ENCODE results near the gene SNX9.

The SNX9 gene

GRCh38 chr6:157806131-157806855 lies 16.8 kb upstream of the SNX9 start:
- WGBS (ENCODE audit: extremely low coverage, insufficient coverage, low lambda C conversion rate), result 100% methylated on average over 2 of the region's 3 CpGs
- no peak overlapping the region for H3K4me3 ChIP-seq (ENCODE audit: low read length)
- DNase-seq, result peak; percentile 48

GRCh38 chr6:157806856-157807215 lies 16.2 kb upstream of the SNX9 start:
- H2AK5ac ChIP-seq (ENCODE audit: low read length), result no peak overlapping the region
- no peak overlapping the region for H4K5ac ChIP-seq (ENCODE audit: low read length)
- H3K27me3 ChIP-seq (ENCODE audit: insufficient read depth, low read length, poor library complexity), result no peaks in the 10 kb centered on the region
- no peak overlapping the region for H3K18ac ChIP-seq (ENCODE audit: low read length)
- H2BK120ac ChIP-seq (ENCODE audit: low read depth, low read length), result no peak overlapping the region
- peak; percentile 65 for DNase-seq
- no peak overlapping the region for H3K23ac ChIP-seq (ENCODE audit: low read length)
- no peak overlapping the region for H3K56ac ChIP-seq (ENCODE audit: low read length)
- H3K79me1 ChIP-seq (ENCODE audit: low read length), result no peaks in the 10 kb centered on the region
- H3K9ac ChIP-seq (ENCODE audit: low read length), result no peak overlapping the region
- H3K36me3 ChIP-seq (ENCODE audit: control insufficient read depth, insufficient read depth, low read length), result no peaks in the 10 kb centered on the region
- WGBS (ENCODE audit: extremely low coverage, insufficient coverage, low lambda C conversion rate), result no CpG with 5 or more reads among the region's 3 CpGs
- no peak overlapping the region for H3K27ac ChIP-seq (ENCODE audit: low read depth, low read length)
- H2BK5ac ChIP-seq (ENCODE audit: low read length), result no peak overlapping the region
- no peak overlapping the region for H3K4me3 ChIP-seq (ENCODE audit: low read length)
- H3K4me2 ChIP-seq (ENCODE audit: low read length), result no peak overlapping the region
- no peaks in the 10 kb centered on the region for H3K79me2 ChIP-seq (ENCODE audit: control insufficient read depth, insufficient read depth, low read length)
- H3K4ac ChIP-seq (ENCODE audit: low read depth, low read length), result no peak overlapping the region
- H4K8ac ChIP-seq (ENCODE audit: low read depth, low read length), result no peak overlapping the region
- H3K4me1 ChIP-seq (ENCODE audit: control insufficient read depth, low read depth, low read length), result no peaks in the 10 kb centered on the region
- H2BK15ac ChIP-seq (replicated peaks; ENCODE audit: low read depth), result no peak overlapping the region

More at GRCh38 chr6:157806131-157806855, 16.8 kb upstream of the SNX9 start:
- no peak overlapping the region for H2AK5ac ChIP-seq (ENCODE audit: low read length)
- H3K18ac ChIP-seq (ENCODE audit: low read length), result no peak overlapping the region
- H3K36me3 ChIP-seq (ENCODE audit: control insufficient read depth, insufficient read depth, low read length), result no peaks in the 10 kb centered on the region
- H4K8ac ChIP-seq (ENCODE audit: low read depth, low read length), result no peak overlapping the region
- no peak overlapping the region for H3K27ac ChIP-seq (ENCODE audit: low read depth, low read length)
- H3K79me1 ChIP-seq (ENCODE audit: low read length), result no peaks in the 10 kb centered on the region
- no peak overlapping the region for H4K5ac ChIP-seq (ENCODE audit: low read length)
- no peak overlapping the region for H2BK120ac ChIP-seq (ENCODE audit: low read depth, low read length)
- H3K4ac ChIP-seq (ENCODE audit: low read depth, low read length), result no peak overlapping the region
- H3K9ac ChIP-seq (ENCODE audit: low read length), result no peak overlapping the region
- no peaks in the 10 kb centered on the region for H3K79me2 ChIP-seq (ENCODE audit: control insufficient read depth, insufficient read depth, low read length)
- no peak overlapping the region for H3K56ac ChIP-seq (ENCODE audit: low read length)
- no peaks in the 10 kb centered on the region for H3K27me3 ChIP-seq (ENCODE audit: insufficient read depth, low read length, poor library complexity)
- no peaks in the 10 kb centered on the region for H3K4me1 ChIP-seq (ENCODE audit: control insufficient read depth, low read depth, low read length)
- no peak overlapping the region for H3K4me2 ChIP-seq (ENCODE audit: low read length)
- H2BK5ac ChIP-seq (ENCODE audit: low read length), result no peak overlapping the region
- H2BK15ac ChIP-seq (replicated peaks; ENCODE audit: low read depth), result no peak overlapping the region
- H3K23ac ChIP-seq (ENCODE audit: low read length), result no peak overlapping the region

- H2BK15ac ChIP-seq (replicated peaks; ENCODE audit: low read depth), result no peak overlapping the region
- WGBS (ENCODE audit: extremely low coverage, insufficient coverage, low lambda C conversion rate), result 100% methylated on average over 1 of the region's 2 CpGs
- H3K4ac ChIP-seq (ENCODE audit: low read depth, low read length), result no peak overlapping the region
- no peak overlapping the region for H2AK5ac ChIP-seq (ENCODE audit: low read length)
- no peak overlapping the region for H2BK5ac ChIP-seq (ENCODE audit: low read length)
- no peak overlapping the region for H3K23ac ChIP-seq (ENCODE audit: low read length)
- H3K4me3 ChIP-seq (ENCODE audit: low read length), result no peak overlapping the region
- no peak overlapping the region for H3K18ac ChIP-seq (ENCODE audit: low read length)
- DNase-seq, result no peak
- H3K79me1 ChIP-seq (ENCODE audit: low read length), result no peaks in the 10 kb centered on the region
- no peaks in the 10 kb centered on the region for H3K79me2 ChIP-seq (ENCODE audit: control insufficient read depth, insufficient read depth, low read length)
- no peak overlapping the region for H4K8ac ChIP-seq (ENCODE audit: low read depth, low read length)
- no peak overlapping the region for H4K5ac ChIP-seq (ENCODE audit: low read length)
- no peak overlapping the region for H3K56ac ChIP-seq (ENCODE audit: low read length)
- H3K36me3 ChIP-seq (ENCODE audit: control insufficient read depth, insufficient read depth, low read length), result no peaks in the 10 kb centered on the region
- no peak overlapping the region for H3K4me2 ChIP-seq (ENCODE audit: low read length)
- H2BK120ac ChIP-seq (ENCODE audit: low read depth, low read length), result no peak overlapping the region
- H3K27ac ChIP-seq (ENCODE audit: low read depth, low read length), result no peak overlapping the region
- H3K4me1 ChIP-seq (ENCODE audit: control insufficient read depth, low read depth, low read length), result no peaks in the 10 kb centered on the region
- H3K9ac ChIP-seq (ENCODE audit: low read length), result no peak overlapping the region
- H3K27me3 ChIP-seq (ENCODE audit: insufficient read depth, low read length, poor library complexity), result no peaks in the 10 kb centered on the region
Observed at GRCh38 chr6:157808405-157808950, 14.6 kb upstream of the SNX9 start.

- H2BK5ac ChIP-seq (ENCODE audit: low read length), result no peak overlapping the region
- no peak overlapping the region for H3K18ac ChIP-seq (ENCODE audit: low read length)
- H3K79me2 ChIP-seq (ENCODE audit: control insufficient read depth, insufficient read depth, low read length), result no peaks in the 10 kb centered on the region
- H4K8ac ChIP-seq (ENCODE audit: low read depth, low read length), result no peak overlapping the region
- DNase-seq, result no peak
- no peak overlapping the region for H3K4ac ChIP-seq (ENCODE audit: low read depth, low read length)
- H2BK120ac ChIP-seq (ENCODE audit: low read depth, low read length), result no peak overlapping the region
- no peak overlapping the region for H3K23ac ChIP-seq (ENCODE audit: low read length)
- no peak overlapping the region for H2BK15ac ChIP-seq (replicated peaks; ENCODE audit: low read depth)
- no peaks in the 10 kb centered on the region for H3K27me3 ChIP-seq (ENCODE audit: insufficient read depth, low read length, poor library complexity)
- no peak overlapping the region for H3K9ac ChIP-seq (ENCODE audit: low read length)
- H3K79me1 ChIP-seq (ENCODE audit: low read length), result no peaks in the 10 kb centered on the region
- no peaks in the 10 kb centered on the region for H3K4me1 ChIP-seq (ENCODE audit: control insufficient read depth, low read depth, low read length)
- H3K4me2 ChIP-seq (ENCODE audit: low read length), result no peak overlapping the region
- H3K56ac ChIP-seq (ENCODE audit: low read length), result no peak overlapping the region
- no peak overlapping the region for H4K5ac ChIP-seq (ENCODE audit: low read length)
- no peak overlapping the region for H3K4me3 ChIP-seq (ENCODE audit: low read length)
- no peak overlapping the region for H2AK5ac ChIP-seq (ENCODE audit: low read length)
- H3K36me3 ChIP-seq (ENCODE audit: control insufficient read depth, insufficient read depth, low read length), result no peaks in the 10 kb centered on the region
- H3K27ac ChIP-seq (ENCODE audit: low read depth, low read length), result no peak overlapping the region
- no CpG with 5 or more reads among the region's 1 CpG for WGBS (ENCODE audit: extremely low coverage, insufficient coverage, low lambda C conversion rate)
Observed at GRCh38 chr6:157809613-157810012, 13.4 kb upstream of the SNX9 start.

- no peaks in the 10 kb centered on the region for H3K79me2 ChIP-seq (ENCODE audit: control insufficient read depth, insufficient read depth, low read length)
- H2BK120ac ChIP-seq (ENCODE audit: low read depth, low read length), result no peak overlapping the region
- no peak overlapping the region for H2BK5ac ChIP-seq (ENCODE audit: low read length)
- no peak overlapping the region for H3K23ac ChIP-seq (ENCODE audit: low read length)
- no peak overlapping the region for H3K56ac ChIP-seq (ENCODE audit: low read length)
- H3K27ac ChIP-seq (ENCODE audit: low read depth, low read length), result no peak overlapping the region
- no peak overlapping the region for H3K9ac ChIP-seq (ENCODE audit: low read length)
- H2BK15ac ChIP-seq (replicated peaks; ENCODE audit: low read depth), result no peak overlapping the region
- no peaks in the 10 kb centered on the region for H3K36me3 ChIP-seq (ENCODE audit: control insufficient read depth, insufficient read depth, low read length)
- no peaks in the 10 kb centered on the region for H3K4me1 ChIP-seq (ENCODE audit: control insufficient read depth, low read depth, low read length)
- no peak overlapping the region for H3K18ac ChIP-seq (ENCODE audit: low read length)
- no peak overlapping the region for H3K4me3 ChIP-seq (ENCODE audit: low read length)
- no peak overlapping the region for H4K5ac ChIP-seq (ENCODE audit: low read length)
- H4K8ac ChIP-seq (ENCODE audit: low read depth, low read length), result no peak overlapping the region
- DNase-seq, result no peak
- H3K27me3 ChIP-seq (ENCODE audit: insufficient read depth, low read length, poor library complexity), result no peaks in the 10 kb centered on the region
- no peak overlapping the region for H3K4ac ChIP-seq (ENCODE audit: low read depth, low read length)
- H3K79me1 ChIP-seq (ENCODE audit: low read length), result no peaks in the 10 kb centered on the region
- H2AK5ac ChIP-seq (ENCODE audit: low read length), result no peak overlapping the region
- no peak overlapping the region for H3K4me2 ChIP-seq (ENCODE audit: low read length)
Observed at GRCh38 chr6:157811137-157811475, 11.9 kb upstream of the SNX9 start.
